Cerebellar nuclear complex (tissue), 1 donor: ENCODE measurements around the gene TUBG1.
A peak's percentile ranks its signal among the peaks of the same experiment; 100 is the strongest.
"Not testable (repeated sequence)": the region's sequence is repeated elsewhere in the genome, so short reads cannot be mapped to it uniquely, and the experiment has no call there.

Source experiments
- DNase-seq, 2 experiments: peaks; one replicate each; lab custom pipeline; 2025; lab: John Stamatoyannopoulos, UW

The TUBG1 gene

DNA sequence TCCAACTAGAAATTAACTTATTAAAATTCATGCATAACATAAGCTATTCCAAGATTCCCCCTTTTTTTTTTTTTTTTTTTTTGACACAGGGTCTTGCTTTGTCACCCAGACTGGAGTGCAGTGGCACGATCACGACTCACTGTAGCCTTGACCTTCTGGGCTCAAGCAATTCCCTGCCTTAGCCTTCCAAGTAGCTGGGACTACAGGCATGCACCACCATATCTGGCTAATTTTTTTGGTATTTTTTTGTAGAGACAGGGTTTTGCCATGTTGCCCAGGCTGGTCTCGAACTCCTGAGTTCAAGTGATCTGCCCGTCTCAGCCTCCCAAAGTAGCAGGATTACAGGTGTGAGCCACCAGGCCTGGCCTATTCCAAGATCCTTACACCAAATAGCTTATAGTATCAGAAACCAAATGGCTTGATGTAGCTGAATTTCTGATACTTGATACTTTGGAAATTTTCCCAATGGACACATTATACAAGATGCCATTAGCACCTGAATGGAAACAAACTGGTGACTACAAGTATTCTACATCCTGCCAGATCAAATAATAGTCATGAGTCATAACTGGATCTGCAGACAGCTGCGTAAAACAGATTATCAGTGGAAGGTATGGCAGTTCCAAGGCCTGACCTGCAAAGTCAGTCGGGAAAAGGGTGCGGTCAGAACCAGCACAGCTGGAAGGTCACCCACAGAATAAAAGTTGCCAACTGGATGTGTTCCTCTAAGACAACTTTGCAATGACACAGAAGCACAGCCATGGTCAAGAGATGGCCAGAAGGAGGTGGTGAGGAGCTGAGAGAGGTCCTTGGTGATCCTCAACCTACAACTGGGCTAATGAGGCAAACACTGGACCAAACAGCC lies 14.5 kb downstream of the TUBG1 start:
- no peak for DNase-seq

DNA sequence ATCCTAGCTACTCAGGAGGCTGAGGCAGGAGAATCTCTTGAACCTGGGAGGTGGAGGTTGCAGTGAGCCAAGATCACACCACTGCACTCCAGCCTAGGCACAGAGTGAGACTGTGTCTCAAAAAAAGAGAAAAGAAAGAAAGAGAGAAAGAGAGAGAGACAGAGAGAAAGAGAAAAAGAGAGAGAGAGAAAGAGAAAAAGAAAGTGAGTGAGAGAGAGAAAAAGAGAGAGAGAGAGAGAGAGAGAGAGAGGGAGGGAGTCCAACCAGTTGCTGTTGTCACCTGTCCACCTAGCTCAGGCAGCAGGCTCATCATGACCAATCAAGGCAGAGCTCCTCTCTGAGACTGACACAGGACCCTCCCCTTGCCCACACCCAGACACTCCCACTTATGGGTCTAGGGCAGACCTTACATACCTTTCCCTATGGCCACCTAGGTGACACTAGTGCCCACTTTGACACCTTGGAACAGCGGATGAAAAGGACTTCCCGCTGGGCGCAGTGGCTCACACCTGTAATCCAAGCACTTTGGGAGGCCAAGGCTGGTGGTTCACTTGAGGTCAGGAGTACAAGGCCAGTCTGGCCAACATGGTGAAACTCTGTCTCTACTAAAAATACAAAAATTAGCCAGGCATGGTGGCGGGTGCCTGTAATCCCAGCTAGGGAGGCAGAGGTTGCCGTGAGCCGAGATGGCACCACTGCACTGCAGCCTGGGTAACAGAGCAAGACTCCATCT lies 17.7 kb downstream of the TUBG1 start:
- not testable (repeated sequence) for DNase-seq

DNA sequence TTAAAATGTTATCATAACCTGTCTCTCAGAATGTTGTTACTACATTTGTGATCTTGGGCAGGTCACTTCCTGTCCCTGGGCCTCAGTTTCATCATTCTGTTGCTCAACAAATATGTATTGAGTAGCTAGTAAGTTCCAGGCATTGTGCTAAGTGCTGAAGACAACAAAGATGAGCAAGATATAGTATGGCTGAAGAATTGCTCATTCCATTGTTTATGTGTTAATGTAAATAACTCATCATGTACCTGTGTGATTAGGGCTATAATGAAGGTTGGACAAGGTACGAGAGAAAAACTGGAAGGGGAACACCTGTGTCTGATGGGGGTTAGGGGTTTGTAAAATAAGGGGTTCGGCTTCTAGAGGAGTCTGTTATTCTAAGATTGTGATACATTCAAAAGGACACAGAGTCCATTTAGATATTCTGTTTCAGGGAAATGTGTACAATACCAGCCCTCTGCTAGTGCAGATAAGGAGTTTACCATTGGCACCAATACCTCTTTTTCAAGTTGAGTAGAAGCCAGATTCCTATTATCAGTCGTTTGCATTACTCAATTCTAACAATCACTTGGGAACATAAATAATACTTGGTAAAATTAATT lies 20.0 kb downstream of the TUBG1 start:
- DNase-seq: no peak

DNA sequence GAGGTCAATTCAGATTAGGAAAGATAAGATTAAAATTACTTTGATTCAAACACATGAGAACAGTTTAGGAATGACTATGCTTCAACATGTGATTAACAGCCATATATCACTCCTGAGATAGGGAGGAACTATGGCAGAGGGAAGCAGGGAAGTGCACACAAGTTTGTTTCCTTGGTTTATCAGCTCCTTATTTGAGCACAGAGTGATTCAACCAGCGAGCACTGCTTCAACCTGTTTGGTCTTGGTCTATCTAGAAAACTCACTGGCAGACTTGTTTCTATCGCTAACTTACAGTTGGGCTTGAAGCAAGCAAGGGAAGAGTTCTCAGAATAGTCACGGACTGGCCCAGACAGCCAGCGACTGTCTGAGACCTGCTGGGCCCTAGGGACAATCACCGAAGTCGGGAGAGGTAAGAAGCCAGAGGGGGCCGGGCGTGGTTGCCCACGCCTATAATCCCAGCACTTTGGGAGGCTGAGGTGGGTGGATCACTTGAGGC lies 23.5 kb downstream of the TUBG1 start:
- no peak for DNase-seq

DNA sequence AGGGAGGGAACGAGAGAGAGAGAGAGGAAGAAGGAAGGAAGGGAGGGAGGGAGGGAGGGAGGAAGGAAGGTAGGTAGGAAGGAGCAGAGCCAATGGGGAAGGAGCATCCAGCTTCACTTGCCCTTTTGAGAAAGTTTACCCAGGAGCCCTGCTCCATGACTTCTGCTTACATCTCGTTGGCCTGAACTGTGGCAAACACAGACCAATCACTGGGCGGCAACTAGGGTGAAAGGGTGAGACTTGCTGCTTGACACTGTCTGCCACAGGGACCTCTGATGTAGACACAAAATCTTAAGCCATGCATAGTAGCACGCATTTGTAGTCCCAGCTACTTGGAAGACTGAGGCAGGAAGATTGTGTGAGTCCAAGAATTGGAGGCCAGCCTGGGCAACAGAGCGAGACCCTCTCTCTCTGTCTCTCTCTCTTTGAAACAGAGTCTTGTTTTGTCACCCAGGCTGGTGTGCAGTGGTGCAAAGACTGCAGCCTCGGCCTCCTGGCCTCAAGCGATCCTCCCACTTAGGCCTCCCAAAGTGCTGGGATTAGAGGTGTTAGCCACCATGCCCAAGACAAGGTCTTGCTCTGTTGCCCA lies 30.1 kb downstream of the TUBG1 start:
- DNase-seq: no peak

DNA sequence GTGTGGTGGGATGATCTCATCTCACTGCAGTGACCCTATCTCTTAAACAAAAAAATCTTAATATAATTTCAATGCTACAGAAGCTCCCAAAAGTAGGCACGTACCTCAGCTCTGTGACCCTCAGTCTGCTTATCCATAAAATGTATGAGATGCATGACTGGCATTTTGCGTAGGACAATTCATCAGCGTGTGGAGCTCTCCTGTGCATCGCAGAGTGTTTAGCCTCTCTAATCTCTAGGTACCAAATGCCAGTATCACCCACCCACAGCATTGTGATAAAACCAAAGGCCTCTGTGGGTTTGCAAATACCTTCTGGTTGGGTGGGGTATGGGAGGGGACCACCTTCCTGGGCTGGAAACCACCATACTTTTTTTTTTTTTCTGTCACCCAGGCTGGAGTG lies 30.6 kb downstream of the TUBG1 start:
- DNase-seq: no peak

DNA sequence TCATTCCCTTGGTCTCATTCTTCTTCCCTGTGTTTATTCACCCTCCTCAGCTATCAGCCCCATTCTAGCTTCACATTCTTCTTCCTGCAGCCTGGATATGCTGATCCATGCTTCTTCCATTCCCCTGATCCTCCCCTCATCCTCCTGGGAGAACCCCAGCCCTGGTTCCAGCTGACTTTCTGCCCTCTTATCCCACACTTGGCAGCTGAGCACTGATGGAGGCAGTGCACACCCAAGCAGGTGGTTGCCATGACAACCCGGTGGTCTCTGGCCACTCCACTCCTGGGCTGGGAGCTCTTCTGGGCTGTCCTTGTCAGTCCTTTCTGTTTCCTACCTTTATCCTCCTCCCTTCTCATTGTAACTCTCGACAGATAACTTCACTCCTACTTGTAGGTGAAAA lies 32.9 kb downstream of the TUBG1 start:
- no peak for DNase-seq

DNA sequence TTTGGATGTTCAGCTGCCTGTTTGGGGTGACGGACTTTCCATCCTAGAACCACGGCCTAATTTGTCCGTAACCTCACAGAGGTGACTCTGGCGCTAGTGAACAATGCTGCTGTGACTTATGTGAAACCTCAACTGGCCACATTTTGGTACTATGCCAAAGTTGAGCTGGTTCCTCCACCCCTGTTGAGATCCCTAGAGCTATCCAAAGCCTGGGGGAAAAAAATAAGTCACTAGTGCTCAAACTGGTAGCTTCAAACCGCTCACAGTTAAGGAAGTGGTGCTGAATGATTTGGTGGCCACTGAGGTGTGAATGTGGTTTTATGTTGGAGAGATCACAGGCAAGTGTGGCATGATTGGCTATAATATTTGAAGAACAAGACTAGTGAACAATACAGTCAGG lies 38.3 kb downstream of the TUBG1 start:
- no peak for DNase-seq

DNA sequence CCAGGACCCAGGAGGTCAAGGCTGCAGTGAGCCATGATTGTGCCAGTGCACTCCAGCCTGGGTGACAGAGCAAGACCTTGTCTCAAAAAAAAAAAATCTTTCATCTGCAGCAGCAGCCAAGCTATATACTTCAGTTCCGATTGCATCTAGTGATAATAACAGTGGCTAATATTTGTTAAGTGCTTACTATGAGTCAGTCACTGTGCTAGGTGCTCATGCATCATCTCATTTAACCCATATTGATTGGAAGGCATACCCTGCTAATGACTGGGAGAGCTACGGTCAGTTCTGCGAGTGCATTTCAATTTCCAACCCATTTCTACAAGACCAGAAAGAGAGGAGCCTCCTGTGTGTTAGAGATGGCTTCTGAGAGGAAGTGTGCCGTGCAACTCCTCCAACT lies 41.9 kb downstream of the TUBG1 start:
- DNase-seq: no peak

DNA sequence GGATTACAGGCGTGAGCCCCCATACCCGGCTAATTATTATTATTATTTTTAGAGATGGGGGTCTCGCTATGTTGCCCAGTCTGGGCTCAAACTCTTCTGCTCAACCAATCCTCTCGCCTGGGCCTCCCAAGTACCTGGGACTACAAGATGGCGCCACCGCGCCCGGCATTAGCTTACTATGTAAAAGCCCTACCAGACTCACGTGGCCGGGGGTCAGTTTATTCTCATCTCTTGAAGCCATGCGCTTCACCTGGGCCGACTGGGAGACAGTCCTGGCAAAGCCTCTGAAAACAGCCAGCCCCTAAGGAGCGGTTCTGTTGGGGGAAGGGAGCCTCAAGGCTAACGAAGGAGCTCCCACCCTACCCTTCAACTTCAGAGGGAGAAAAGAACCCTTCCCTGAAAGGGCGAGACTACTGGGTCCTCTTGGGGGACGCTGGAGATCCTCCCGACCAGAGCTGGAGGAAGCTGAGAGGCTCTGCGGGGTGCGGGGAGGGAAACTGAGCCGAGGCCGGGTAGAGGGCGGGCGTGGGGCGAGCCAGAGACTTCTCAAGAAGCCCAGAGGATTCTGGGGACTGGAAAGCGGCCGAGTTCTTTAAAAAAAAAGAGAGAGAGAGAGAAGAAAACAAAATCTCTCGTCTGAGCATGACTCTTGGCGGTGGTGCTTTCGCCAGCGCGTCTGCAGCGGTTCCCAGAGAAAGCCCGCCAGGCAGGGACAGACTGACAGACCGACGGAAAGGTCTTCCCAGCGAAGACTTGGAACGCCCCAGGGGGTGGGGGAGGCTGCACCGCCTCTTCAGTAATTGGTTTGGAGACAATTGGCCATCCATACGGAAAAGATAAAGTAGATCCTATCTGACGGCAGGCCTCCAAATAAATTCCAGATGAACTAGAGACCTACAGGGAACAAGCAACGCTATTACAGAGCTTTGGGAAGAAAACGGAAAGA lies 44.0 kb downstream of the TUBG1 start:
- no peak for DNase-seq

DNA sequence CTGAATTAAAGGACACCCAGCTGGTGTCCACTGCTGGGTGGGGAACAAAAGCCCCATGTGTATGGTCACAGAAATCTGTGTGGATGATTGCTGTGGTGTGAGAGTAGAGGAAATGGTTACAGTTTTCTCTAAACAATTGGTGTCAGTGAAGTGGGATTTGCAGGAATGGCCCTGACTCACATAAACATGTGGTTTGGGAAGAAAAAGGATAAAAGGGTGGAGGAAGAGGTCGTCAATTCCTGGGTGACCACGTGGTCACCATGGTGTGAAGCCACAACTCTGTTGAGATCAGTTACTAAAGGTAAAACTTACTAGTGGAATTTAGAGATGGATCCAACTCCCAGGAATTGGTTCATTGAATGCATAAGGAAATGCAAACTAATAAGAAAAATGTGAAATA lies 46.0 kb downstream of the TUBG1 start:
- DNase-seq: no peak

DNA sequence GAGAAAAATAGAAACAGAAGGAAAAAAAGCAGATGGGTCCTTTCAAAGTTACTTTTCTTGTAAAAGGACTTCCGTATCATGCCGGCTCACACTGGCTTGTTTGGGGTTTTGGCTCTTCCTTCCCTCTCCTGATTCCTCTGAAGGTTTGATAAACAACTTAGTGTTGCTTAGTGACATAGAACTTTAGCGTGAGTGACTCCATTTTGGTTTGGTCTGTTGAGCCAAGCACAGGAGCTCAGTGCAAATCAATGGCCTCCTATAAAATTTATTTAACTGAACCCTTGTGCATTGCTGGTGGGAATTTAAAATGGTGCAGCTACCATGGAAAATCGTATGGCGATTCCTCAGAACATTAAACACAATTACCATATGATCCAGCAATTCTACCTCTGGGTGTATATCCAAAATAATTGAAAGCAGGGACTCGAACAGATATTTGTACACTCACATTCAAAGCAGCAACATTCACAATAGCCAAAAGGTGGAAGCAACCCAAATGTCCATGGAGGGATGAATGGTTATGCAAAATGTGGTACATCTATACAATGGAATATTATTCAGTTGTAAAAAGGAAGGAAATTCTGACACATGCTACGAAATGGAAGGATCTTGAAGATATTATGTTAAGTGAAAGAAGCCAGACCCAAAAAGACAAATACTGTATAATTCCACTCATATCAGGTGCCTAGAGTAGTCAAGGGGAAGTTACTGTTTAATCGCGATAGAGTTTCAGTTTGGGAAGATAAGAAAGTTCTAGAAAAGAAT lies 48.5 kb downstream of the TUBG1 start:
- no peak for DNase-seq

DNA sequence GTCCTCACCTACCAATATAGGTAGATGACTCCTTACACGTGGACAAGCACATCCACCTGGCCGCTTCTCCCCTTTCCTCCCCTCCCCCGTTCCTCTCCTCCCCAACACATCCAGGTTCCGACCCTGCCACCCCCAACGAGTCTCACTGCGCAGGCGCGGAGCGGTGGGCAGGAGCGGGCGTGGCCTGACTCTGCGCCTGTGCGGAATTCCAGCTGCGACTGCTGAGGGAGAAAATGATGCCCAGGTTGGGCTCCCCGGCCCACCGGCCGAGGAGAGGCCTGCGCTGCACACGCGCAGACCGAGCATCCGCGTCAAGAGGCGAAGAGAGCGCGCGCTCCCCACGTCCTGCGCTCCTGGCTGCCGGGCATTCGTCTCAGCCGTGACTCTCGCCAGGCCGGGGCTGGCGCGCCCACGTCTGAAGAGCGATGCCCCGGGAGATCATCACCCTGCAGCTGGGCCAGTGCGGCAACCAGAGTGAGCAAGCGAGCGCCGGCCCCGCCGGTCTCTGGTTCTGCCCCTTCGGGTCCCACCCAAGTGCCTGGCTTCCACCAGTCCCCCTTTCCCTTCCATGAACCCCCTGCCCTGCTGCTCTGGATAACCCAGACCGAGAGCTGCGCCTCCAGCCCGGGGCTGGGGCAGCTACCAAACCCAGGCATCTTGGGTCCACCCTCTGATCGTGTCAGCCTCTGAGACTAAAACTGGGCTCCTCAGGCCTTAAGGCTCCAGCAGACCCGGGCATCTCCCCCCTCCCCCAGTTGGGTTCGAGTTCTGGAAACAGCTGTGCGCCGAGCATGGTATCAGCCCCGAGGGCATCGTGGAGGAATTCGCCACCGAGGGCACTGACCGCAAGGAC lies 49.8 kb downstream of the TUBG1 start, which contains the start of gene TUBG2:
TUBG2 (plus strand) TSS at position 206 of the 853 bp plus-strand sequence; CDS start at position 426, 220 bp downstream.
- peak; percentile 33 to 74 for DNase-seq

DNA sequence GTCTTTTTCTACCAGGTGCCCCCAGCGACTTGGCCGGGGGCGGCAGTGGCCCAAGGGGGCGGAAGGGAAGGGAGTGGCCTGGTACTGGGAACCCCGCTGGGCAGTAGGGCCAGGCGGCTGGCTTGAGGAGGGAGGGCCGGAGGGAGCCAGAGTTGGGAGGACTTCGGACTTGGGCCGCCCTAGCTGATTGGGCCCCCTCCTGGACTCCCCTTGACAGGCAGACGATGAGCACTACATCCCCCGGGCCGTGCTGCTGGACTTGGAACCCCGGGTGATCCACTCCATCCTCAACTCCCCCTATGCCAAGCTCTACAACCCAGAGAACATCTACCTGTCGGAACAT lies 50.4 kb downstream of the TUBG1 start:
- not testable (repeated sequence) for DNase-seq

DNA sequence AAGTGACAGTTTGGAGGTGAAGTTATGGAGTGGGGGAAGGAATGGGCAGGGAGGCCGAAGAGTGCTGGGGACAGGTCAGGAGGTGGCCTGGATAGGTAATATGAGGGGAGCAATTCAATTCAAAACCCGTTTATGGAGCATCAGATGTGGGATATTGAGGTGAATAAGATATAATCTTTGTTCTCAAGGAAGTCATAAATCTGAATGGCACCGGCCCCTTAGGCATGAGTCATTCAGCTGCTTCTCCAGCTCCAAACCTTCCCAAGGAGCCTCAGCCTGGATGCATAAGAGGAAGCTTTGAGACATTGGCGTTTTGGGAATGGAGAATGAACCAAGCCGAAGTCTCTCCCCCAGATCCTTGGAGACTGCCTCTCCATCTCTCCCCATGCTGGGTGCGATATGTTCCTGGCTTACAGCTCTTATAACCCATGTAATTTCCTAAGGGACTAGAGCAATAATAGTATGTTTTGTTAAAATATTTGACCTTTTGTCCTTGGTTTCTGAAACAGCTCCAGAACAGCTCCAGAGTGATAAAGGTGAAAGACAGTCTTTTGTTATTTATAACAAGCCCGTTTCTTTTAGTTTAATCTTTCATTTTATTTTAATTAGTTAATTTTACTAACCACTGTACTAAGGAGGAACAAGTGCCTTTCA lies 51.3 kb downstream of the TUBG1 start:
- DNase-seq: no peak
